ENCODE results near the gene RGMA.

DNA sequence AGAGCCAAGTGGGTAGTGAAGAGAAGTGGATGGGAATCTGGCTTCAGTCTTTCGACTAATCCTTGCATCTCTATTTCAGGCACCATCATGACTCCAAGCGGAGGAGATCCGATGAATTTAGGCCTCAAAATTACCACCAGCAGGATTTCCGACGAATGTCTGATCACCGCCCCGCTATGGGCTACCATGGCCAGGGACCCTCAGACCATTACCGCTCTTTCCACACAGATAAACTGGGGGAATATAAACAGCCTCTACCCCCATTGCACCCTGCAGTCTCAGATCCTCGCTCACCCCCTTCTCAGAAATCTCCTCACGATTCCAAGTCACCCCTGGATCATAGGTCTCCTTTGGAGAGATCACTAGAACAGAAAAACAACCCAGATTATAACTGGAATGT is 64.7 kb downstream of the RGMA start:
- TF ChIP-seq GATA3 (IDR thresholded peaks at IDR 0.05; ENCODE audit: low read depth, low read length): no peak
- TF ChIP-seq GATA2 (IDR thresholded peaks at IDR 0.05; ENCODE audit: low read depth, low read length): no peak

Data from SH-SY5Y (cell line).